DOHH2 (cell line): ENCODE results near the gene CPEB1.

Source experiments
- CTCF ChIP-seq: fragments of 200-600 bp; sonication (generic); IDR thresholded peaks from one replicate; pipeline ENCODE4 v1.5.1; 2014; ENCODE audit warnings: antibody characterized with exemption, mild to moderate bottlenecking, low read depth, low read length; ENCODE audit not compliant: poor library complexity, severe bottlenecking
- EZH2phosphoT487 ChIP-seq: fragments of 200-600 bp; sonication (generic); IDR thresholded peaks from 2 replicates; pipeline ENCODE4 v1.6.1; 2017; ENCODE audit warnings: borderline replicate concordance, mild to moderate bottlenecking, antibody characterized with exemption, low read length, moderate library complexity, mixed read lengths

GRCh38 chr15:82549199-82549665, 97.9 kb downstream of the CPEB1 start:
- TF ChIP-seq CTCF (no peak), EZH2phosphoT487 (no peak)
